Adrenal gland (tissue), 12 donors: ENCODE data around the gene TMEM204. TPM values are rescaled to one million over a fixed set of nuclear protein-coding genes. Genes with fewer than 3 reads are reported as not detected.
A peak's percentile ranks its signal among the peaks of the same experiment; 100 is the strongest.

Source experiments
- DNase-seq, 7 donors: peaks; one replicate each; pipeline ENCODE4 v3.0.0-alpha.2; 2019 to 2020
- H3K27ac ChIP-seq, 5 donors: fragments of 200-600 bp; sonication (generic) in 4 of 5; 1 replicate in 3 of 5; 2 replicates in 2 of 5; pipeline versions ENCODE4 v1.5.1 to v1.8.0; 2016 to 2020; ENCODE audit warnings: mild to moderate bottlenecking in 1 of 5
- H3K27me3 ChIP-seq: fragments of 200-600 bp; 2 replicates; pipeline ENCODE4 v1.8.0; 2021
- H3K36me3 ChIP-seq, 2 donors: fragments of 200-600 bp; replicated peaks in 1 of 2; 1 replicate in 1 of 2; 2 replicates in 1 of 2; pipeline versions ENCODE4 v1.5.1 to v1.8.0; 2018 to 2022
- H3K4me1 ChIP-seq, 2 donors: fragments of 200-600 bp; replicated peaks in 1 of 2; 1 replicate in 1 of 2; 2 replicates in 1 of 2; pipeline versions ENCODE4 v1.5.1 to v1.8.0; 2018 to 2021
- H3K4me3 ChIP-seq, 4 donors: fragments of 200-600 bp; sonication (generic) in 3 of 4; one replicate each; pipeline ENCODE4 v1.5.1; 2016 to 2018
- H3K9me3 ChIP-seq, 3 donors: fragments of 200-600 bp; sonication (generic) in 1 of 3; replicated peaks in 1 of 3; 1 replicate in 2 of 3; 2 replicates in 1 of 3; pipeline versions ENCODE4 v1.5.1 to v1.8.0; 2016 to 2021
- POLR2A ChIP-seq, 2 donors: fragments of 450-650 bp; IDR thresholded peaks; one replicate each; pipeline ENCODE4 v1.6.1; 2017; ENCODE audit warnings: antibody characterized with exemption in 2 of 2, mild to moderate bottlenecking in 2 of 2, moderate library complexity in 1 of 2
- WGBS, 4 donors: extraction: QIAGEN DNeasy Blood & Tissue Kit in 2 of 4; methylation state at CpG; one replicate each; pipeline versions ENCODE4 v1.1.5 to v1.1.7; 2013 to 2017; 5-methylcytosine and 5-hydroxymethylcytosine counted together
- intact Hi-C, 2 donors: fragments of 100-400 bp; cut with DNase I; formaldehyde crosslinking; loops; one replicate each; pipeline versions ENCODE4 v1.14.1 to v1.15.0; 2022 to 2023
- polyA plus RNA-seq, 3 donors: library from polyadenylated mRNA; stranded (reverse); fragments of 200-250 nt in 2 of 3; fragments of 350-450 nt in 1 of 3; fragmentation: Illumina TruSeq in 1 of 3; extraction: RNeasy Lipid Tissue Mini Kit (QIAGEN cat#74804) in 1 of 3; gene quantifications; one replicate each; pipeline ENCODE4 v1.2.3, GENCODE V29; 2013 to 2014
- total RNA-seq, 9 donors: library from RNA; depleted of rRNA in 4 of 9; stranded (reverse); fragments of >200 nt in 4 of 9; fragments of 120-200 nt in 1 of 9; fragmentation: NEBNext Ultra II Directional in 1 of 9; extraction: Animal tissue kit (Norgen Biotek cat#: 25700) in 1 of 9; gene quantifications; one replicate each; pipeline versions ENCODE4 v1.1.0 to v1.2.4, GENCODE V29; 2013 to 2023
- TF ChIP-seq, protein P1 (sequence below), 6 experiments: fragments of 450-650 bp in 4 of 6; fragments of 200-600 bp in 2 of 6; sonication (generic) in 1 of 6; IDR thresholded peaks; 1 replicate in 5 of 6; 2 replicates in 1 of 6; pipeline versions ENCODE4 v1.5.1 to v1.8.0; 2016 to 2021; ENCODE audit warnings: antibody characterized with exemption in 6 of 6, mild to moderate bottlenecking in 2 of 6, moderate library complexity in 1 of 6
- donor health status: healthy with polysubstance abuse.
- donor health status: Bipolar disorder and iron deficiency.
- donor health status: DM: yes; HTN: yes; CAD: no.
- donor health status: DM: no; HTN: no; CAD: no.
- donor health status: DM: no; HTN: no; CAD: no.
- donor health status: DM: yes; HTN: yes; CAD: no.

TMEM204 gene
- total and polyA plus RNA-seq, 12 donors = 7.4 to 77.2 (median 26.0) TPM

DNA sequence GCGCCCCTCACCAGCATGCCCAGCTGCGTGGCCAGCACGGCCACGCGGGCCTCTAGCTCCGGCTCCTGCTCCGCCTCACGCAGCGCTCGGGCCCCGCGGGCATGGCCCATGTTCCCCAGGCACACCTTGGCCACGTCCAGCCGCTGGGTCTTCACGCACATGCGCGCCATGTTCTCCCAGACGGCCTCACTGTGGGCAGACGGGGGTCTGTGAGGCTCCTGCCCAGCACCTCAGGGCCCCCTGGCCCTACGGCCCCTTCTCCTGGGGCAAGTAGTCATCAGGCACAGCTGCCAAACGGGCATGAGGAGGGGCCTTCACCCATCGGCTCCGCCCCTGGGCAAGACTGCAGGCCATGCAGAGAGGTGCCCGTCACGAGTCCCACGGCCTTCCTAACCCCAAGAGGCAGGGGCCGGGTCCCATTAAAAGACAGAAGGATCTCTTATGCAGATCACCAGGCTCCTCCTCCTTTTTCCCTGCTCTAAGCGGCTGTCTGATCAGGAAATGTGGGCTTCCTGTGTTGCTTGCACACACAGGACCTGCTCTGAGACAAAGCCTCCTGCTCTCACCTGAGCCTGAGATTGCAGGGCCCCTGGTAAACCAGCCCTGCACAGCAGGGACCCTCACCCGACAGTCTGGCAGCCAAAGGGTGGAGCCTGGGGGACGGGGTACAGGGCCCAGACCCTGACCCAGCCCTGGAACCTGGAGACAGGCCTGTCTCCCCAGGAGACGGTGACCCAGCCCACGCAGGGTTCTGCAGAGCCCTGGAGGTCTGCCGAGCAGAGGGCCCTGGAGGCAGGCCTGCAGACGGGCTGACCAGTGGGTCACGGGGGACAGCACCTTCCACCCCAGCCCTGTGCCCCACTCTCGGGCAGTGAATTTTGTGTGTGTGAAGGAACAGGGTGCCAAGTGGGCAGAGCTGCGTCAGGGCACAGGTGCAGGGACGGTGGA, 6.6 kb upstream of the TMEM204 start:
- Histone ChIP-seq H3K27me3 (no peaks in the 10 kb centered on the region), H3K36me3 (no peaks in the 10 kb centered on the region), H3K27ac (peak overlapping the region in 2 of 5 donors; percentile 67 to 77), H3K9me3 (no peaks in the 10 kb centered on the region), H3K4me1 (peaks cover 13 to 27% of the 10 kb centered on the region in 2 donors), H3K4me3 (no peak overlapping the region)
- intact Hi-C loops = no loop called here
- WGBS, 4 donors = 82 to 88% (median 86%) methylated on average over 21 to 38 of the region's 38 CpGs
- no peak for DNase-seq
- TF ChIP-seq, protein P1, sequence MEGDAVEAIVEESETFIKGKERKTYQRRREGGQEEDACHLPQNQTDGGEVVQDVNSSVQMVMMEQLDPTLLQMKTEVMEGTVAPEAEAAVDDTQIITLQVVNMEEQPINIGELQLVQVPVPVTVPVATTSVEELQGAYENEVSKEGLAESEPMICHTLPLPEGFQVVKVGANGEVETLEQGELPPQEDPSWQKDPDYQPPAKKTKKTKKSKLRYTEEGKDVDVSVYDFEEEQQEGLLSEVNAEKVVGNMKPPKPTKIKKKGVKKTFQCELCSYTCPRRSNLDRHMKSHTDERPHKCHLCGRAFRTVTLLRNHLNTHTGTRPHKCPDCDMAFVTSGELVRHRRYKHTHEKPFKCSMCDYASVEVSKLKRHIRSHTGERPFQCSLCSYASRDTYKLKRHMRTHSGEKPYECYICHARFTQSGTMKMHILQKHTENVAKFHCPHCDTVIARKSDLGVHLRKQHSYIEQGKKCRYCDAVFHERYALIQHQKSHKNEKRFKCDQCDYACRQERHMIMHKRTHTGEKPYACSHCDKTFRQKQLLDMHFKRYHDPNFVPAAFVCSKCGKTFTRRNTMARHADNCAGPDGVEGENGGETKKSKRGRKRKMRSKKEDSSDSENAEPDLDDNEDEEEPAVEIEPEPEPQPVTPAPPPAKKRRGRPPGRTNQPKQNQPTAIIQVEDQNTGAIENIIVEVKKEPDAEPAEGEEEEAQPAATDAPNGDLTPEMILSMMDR (IDR thresholded peaks at IDR 0.05) = no peak
- TF ChIP-seq POLR2A (IDR thresholded peaks at IDR 0.05) = no peak

DNA sequence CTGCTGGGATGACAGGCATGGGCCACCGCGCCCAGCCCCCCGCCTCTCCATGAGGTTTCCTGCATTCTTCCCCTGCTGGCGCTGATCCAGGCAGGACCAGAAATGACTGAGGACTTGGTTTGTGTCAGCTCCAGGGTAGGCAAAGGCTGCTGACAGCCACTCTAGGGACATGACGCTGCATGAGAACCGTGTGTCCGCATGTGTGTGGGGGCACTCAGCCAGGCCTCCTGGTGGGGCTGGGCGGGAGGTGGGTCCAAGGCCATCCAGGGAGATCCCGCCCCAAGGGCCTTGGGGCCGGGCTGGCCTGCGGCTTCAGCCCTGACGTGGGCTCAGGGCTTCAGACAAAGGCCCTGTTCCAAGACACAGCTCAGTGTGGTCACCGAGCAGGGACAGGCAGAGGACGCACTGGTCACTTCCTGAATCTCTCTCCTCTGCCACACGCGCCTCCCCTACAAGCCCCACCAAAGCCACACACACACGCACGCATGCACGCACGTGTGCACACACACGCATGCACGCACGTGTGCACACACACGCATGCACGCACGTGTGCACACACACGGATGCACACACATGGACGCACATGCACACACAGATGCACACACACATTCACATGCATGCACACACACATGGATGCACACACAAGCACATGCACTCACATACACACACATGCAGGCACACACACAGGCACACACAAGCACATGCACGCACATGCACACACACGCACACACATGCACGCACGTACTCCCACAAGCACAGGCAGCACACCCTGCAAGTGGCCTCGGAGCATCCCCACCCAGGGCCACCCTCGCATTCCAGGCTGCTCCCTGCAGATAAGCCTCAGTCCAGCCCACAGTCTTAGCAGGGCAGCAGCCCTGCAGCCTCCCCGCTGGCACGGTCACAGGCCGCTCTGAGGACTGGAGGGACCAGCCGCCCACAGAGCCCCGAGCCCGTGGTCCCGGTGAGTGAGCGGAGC, 5.3 kb upstream of the TMEM204 start:
- H3K27me3 ChIP-seq = no peaks in the 10 kb centered on the region
- no peaks in the 10 kb centered on the region for H3K9me3 ChIP-seq
- peak overlapping the region in 4 of 5 donors; percentile 22 to 77 (median 52) for H3K27ac ChIP-seq
- intact Hi-C loops = no loop called here
- H3K4me3 ChIP-seq = no peak overlapping the region
- DNase-seq = peak; percentile 61 to 89 (median 83)
- 25 to 48% (median 28%) methylated on average over 19 to 42 of the region's 42 CpGs for WGBS, 4 donors
- H3K36me3 ChIP-seq = no peaks in the 10 kb centered on the region
- TF ChIP-seq POLR2A (IDR thresholded peaks at IDR 0.05) = peak in 1 of 2 donors; percentile 16
- TF ChIP-seq, protein P1 (IDR thresholded peaks at IDR 0.05) = no peak
- H3K4me1 ChIP-seq = peaks cover 13 to 37% of the 10 kb centered on the region in 2 donors

DNA sequence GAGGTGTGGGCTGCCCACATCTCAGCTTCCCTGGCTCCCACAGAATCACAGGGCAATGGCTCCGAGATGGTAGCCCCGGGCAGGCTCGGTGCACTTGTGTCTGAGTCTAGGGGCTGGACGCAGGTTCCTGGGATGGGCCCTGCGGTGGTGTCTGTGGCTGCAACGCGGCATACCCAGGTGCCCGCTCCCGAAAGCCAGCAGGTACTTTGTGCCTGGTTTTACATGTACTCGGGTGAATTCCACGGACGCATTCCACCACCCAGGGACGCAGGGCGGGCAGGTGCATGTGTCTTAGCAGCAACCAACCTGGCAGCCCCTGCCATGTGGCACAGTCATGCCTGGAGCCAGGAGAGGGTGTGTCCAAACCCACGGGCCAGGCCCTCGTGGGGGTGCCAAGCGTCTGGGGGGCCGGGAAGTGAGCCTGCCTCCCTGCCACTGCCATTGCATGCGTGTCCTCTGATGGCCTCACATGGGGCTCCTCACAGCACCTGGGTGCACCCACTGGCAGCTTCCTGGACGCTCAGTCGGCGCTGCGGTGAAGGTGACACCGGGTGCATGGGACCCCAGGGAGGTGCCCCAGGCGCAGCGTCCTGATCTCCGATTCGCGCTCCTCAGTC, 4.4 kb upstream of the TMEM204 start:
- Histone ChIP-seq H3K4me1 (peaks cover 13 to 37% of the 10 kb centered on the region in 2 donors), H3K4me3 (no peak overlapping the region), H3K27ac (peak overlapping the region in 1 of 5 donors; percentile 77), H3K36me3 (no peaks in the 10 kb centered on the region), H3K9me3 (no peaks in the 10 kb centered on the region), H3K27me3 (no peaks in the 10 kb centered on the region)
- WGBS, 4 donors = 86 to 89% (median 88%) methylated on average over 5 to 29 of the region's 29 CpGs
- peak in 1 of 7 donors; percentile 18 for DNase-seq
- intact Hi-C loops = no loop called here
- TF ChIP-seq POLR2A (IDR thresholded peaks at IDR 0.05) = no peak
- TF ChIP-seq, protein P1 (IDR thresholded peaks at IDR 0.05) = no peak
